Measurements from ENCODE around the gene TP53TG5.
"Not testable (repeated sequence)": the region's sequence is repeated elsewhere in the genome, so short reads cannot be mapped to it uniquely, and the experiment has no call there.

Gene TP53TG5

DNA sequence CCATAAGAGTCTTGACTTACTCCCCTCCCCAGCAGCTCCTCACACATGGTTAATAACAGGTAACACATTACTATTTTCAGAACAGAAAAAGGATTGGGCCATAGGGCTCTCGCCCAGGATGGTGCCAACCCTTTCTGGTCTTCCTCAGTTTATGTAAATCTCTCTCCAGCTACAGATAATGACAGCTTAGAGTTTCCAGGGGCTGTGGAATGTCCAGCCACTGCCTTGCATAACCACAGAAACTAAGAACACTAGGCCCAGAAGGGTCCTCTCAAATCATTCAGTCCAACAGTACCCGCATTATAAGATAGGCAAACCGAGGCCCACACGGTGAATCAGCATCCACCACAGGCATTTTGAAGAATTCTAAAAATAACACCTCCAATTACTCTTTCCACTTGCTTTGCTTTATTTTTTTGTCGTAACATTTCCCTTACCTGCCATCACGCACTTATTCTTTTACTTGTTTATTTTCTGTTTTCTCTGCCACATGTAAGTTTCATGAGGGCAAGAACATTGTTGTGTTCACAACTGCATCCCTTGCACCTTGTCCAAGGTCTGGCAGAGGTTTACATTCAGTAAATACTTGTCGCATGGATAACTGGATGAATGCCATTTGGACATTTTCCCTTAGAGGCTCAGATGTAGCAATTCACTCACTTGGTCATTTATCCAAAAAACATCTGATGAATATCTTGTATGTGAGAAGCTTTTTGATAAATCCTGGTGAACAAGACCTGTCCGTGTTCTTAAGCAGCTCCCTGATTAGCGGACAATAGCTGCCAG, 23.5 kb downstream of the TP53TG5 start:
- H3K4me3 ChIP-seq (replicated peaks; ENCODE audit: low read depth, low read length): no peak overlapping the region
- TF ChIP-seq, protein P1, sequence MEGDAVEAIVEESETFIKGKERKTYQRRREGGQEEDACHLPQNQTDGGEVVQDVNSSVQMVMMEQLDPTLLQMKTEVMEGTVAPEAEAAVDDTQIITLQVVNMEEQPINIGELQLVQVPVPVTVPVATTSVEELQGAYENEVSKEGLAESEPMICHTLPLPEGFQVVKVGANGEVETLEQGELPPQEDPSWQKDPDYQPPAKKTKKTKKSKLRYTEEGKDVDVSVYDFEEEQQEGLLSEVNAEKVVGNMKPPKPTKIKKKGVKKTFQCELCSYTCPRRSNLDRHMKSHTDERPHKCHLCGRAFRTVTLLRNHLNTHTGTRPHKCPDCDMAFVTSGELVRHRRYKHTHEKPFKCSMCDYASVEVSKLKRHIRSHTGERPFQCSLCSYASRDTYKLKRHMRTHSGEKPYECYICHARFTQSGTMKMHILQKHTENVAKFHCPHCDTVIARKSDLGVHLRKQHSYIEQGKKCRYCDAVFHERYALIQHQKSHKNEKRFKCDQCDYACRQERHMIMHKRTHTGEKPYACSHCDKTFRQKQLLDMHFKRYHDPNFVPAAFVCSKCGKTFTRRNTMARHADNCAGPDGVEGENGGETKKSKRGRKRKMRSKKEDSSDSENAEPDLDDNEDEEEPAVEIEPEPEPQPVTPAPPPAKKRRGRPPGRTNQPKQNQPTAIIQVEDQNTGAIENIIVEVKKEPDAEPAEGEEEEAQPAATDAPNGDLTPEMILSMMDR (IDR thresholded peaks at IDR 0.05; ENCODE audit: low read depth, low read length, missing control alignments): no peak
- DNase-seq (ENCODE audit: extremely low read depth, low read depth): no peak

GRCh38 chr20:45353746-45354145, 24.4 kb downstream of the TP53TG5 start:
- TF ChIP-seq, protein P1 (IDR thresholded peaks at IDR 0.05; ENCODE audit: low read depth, low read length, missing control alignments): no peak
- no peak for DNase-seq (ENCODE audit: extremely low read depth, low read depth)
- H3K4me3 ChIP-seq (replicated peaks; ENCODE audit: low read depth, low read length): no peak overlapping the region

- DNase-seq (ENCODE audit: extremely low read depth, low read depth): no peak
- TF ChIP-seq, protein P1 (IDR thresholded peaks at IDR 0.05; ENCODE audit: low read depth, low read length, missing control alignments): no peak
- no peak overlapping the region for H3K4me3 ChIP-seq (replicated peaks; ENCODE audit: low read depth, low read length)
These were observed 25.4 kb downstream of the TP53TG5 start for GRCh38 chr20:45352729-45353128.

DNA sequence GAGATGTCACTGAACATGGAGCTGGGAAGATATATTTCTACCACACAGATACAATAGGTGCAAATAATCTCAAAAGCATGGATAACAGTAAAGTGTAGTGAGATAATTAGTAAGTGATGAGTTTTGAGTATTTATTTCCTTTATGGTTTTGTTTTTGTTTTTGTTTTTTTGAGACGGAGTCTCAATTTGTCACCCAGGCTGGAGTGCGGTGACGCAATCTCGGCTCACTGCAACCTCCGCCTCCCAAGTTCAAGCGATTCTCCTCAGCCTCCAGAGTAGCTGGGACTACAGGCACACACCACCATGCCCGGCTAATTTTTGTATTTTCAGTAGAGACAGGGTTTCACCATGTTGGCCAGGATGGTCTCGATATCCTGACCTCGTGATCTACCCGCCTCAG, 27.3 kb downstream of the TP53TG5 start:
- DNase-seq (ENCODE audit: extremely low read depth, low read depth); H3K4me3 ChIP-seq (replicated peaks; ENCODE audit: low read depth, low read length): not testable (repeated sequence)

DNA sequence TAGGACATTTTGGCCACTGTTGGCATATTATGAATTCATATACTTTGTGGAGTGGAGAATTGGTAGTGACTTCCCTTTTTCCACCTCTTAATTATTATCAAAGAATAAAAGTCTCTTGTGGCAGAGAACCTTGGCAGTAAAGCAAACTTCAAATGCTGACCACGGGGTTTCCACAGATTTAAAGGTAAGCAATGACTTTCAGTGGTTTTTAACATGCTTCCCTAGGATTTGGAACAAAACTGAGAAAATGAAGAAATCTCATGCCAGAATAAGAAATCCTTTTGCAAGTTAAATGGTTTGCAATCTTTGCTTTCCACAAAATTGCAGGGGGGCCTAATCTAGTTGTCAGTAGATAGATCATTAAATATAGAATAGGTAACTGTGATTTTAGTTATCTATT, 27.9 kb downstream of the TP53TG5 start:
- no peak overlapping the region for H3K4me3 ChIP-seq (replicated peaks; ENCODE audit: low read depth, low read length)
- TF ChIP-seq, protein P1 (IDR thresholded peaks at IDR 0.05; ENCODE audit: low read depth, low read length, missing control alignments): no peak
- no peak for DNase-seq (ENCODE audit: extremely low read depth, low read depth)

- TF ChIP-seq, protein P1 (IDR thresholded peaks at IDR 0.05; ENCODE audit: low read depth, low read length, missing control alignments): no peak
- peak within 1 kb of the TSS; percentile 75 for H3K4me3 ChIP-seq (replicated peaks; ENCODE audit: low read depth, low read length)
- no peak for DNase-seq (ENCODE audit: extremely low read depth, low read depth)
These were observed 30.0 kb downstream of the TP53TG5 start, which contains the start of gene SDC4 for GRCh38 chr20:45347936-45348778. Gene SDC4 (minus strand): TSS chr20:45348424. CDS start chr20:45348384, 40 bp downstream.

GRCh38 chr20:45347297-45347935, 30.7 kb downstream of the TP53TG5 start:
- TF ChIP-seq, protein P1 (IDR thresholded peaks at IDR 0.05; ENCODE audit: low read depth, low read length, missing control alignments): no peak
- no peak for DNase-seq (ENCODE audit: extremely low read depth, low read depth)
- peak overlapping the region; percentile 75 for H3K4me3 ChIP-seq (replicated peaks; ENCODE audit: low read depth, low read length)
